Measurements from ENCODE around the gene GPATCH2.
"Not testable (repeated sequence)": the region's sequence is repeated elsewhere in the genome, so short reads cannot be mapped to it uniquely, and the experiment has no call there.

The GPATCH2 gene

GRCh38 chr1:217433664-217434063 is 197.2 kb downstream of the GPATCH2 start:
- FAIRE-seq, result no peak

- FAIRE-seq, result no peak
Observed at GRCh38 chr1:217432339-217432738, 198.6 kb downstream of the GPATCH2 start.

DNA sequence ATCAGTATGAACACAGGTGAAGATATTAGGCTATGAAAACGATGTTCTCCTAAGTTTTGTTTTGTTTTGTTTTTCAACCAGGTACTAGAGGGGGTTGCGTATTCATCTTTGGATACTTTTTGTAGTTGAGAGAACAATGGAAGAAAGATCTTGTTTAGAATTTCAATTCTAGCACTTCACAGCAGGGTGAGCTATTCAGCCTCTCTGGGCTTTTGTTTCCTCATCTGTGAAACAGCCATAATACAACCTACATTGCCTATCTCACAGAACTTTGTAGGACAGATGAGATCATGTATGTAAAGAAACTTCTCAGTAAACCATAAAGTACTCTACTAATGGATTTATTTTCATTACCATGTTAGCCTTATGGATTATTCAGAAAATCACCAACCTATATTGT is 199.5 kb downstream of the GPATCH2 start:
- FAIRE-seq, result no peak

GRCh38 chr1:217425422-217425821 is 205.5 kb downstream of the GPATCH2 start:
- FAIRE-seq, result no peak

- FAIRE-seq, result no peak
Observed at GRCh38 chr1:217419194-217419551, 211.7 kb downstream of the GPATCH2 start.

DNA sequence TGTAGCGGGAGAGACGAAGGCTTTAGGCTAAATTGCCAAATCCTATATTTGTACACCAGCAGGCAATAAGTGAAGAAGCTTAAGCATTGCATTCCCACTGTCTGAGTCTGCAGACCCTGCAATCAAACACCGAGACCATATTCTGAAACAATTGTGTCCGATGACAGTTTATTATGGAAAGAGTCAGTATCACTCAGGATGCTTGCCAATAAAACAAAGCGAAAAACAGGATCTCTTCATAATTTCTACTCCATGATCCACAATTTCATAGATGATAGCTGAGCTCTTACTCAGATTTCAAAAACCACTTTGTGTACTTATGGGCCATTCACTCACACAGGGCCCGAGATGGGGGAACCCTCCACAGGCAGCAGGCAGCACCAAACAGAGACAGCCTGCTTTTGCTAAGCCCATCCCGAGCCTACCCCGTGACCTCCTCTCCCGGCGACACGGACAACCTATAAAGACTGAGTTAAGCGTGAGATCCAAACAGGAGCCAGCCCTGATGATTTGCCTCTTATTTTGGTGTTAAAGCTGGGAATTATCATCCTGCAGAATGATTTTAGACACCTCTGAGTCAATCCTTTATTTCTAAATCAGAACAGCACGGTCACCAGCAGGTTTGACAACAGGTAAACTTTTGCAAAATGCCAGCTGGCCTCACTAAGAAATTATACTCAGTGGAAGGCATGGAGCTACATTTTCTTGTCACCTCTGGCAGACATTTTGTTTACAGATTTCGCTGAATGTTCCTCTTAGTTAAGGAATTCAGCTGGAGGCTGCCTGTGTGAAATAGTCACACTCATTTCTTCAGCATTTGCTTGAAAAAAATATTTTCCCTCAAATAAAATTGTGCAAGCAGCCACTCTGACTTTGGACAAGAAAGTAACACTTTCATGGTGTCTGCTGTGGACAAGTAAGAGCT is 212.4 kb downstream of the GPATCH2 start:
- FAIRE-seq, result no peak

- no peak for FAIRE-seq
Observed at GRCh38 chr1:217417363-217417762, 213.5 kb downstream of the GPATCH2 start.

- no peak for FAIRE-seq
Observed at GRCh38 chr1:217407534-217408001, 223.3 kb downstream of the GPATCH2 start.

GRCh38 chr1:217403026-217403720 is 227.7 kb downstream of the GPATCH2 start:
- no peak for FAIRE-seq

- no peak for FAIRE-seq
Observed at GRCh38 chr1:217402301-217402700, 228.6 kb downstream of the GPATCH2 start.

GRCh38 chr1:217393896-217394295 is 237.0 kb downstream of the GPATCH2 start:
- FAIRE-seq, result no peak

GRCh38 chr1:217392441-217392840 is 238.4 kb downstream of the GPATCH2 start:
- FAIRE-seq, result no peak

GRCh38 chr1:217389895-217390294 is 241.0 kb downstream of the GPATCH2 start:
- no peak for FAIRE-seq

- no peak for FAIRE-seq
Observed at GRCh38 chr1:217388522-217389065, 242.3 kb downstream of the GPATCH2 start.

- not testable (repeated sequence) for FAIRE-seq
Observed at GRCh38 chr1:217381773-217382172, 249.1 kb downstream of the GPATCH2 start.

DNA sequence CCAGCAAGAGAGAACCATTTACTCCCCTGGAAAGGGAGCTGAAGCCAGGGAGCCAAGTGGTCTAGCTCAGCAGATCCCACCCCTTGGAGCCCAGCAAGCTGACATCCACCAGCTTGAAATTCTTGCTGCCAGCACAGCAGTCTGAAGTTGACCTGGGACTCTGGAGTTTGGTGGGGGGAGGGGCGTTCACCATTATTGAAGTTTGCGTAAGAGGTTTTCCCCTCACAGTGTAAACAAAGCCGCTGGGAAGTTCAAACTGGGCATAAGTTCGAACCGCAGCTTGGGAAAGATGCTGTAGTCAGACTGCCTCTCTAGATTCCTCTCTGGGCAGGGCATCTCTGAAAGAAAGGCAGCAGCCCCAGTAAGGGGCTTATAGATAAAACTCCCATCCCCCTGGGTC is 251.1 kb downstream of the GPATCH2 start:
- not testable (repeated sequence) for FAIRE-seq

GRCh38 chr1:217379336-217379735 is 251.6 kb downstream of the GPATCH2 start:
- FAIRE-seq, result no peak

Data from G401.6 (cell line).